Measurements from ENCODE around the gene HDAC7.

The HDAC7 gene

GRCh38 chr12:47856721-47857575, 37.2 kb upstream of the HDAC7 start:
- TF ChIP-seq TCF4 (CRISPR knock-in tag; IDR thresholded peaks at IDR 0.05; ENCODE audit: borderline replicate concordance) (no peak), TOX (CRISPR knock-in tag; IDR thresholded peaks at IDR 0.05; ENCODE audit: borderline replicate concordance) (no peak)
- ATAC-seq: no peak

- no peak for ATAC-seq
These were observed 36.4 kb upstream of the HDAC7 start for GRCh38 chr12:47856094-47856493.

GRCh38 chr12:47855502-47855901, 35.8 kb upstream of the HDAC7 start:
- TF ChIP-seq ZFP3 (CRISPR knock-in tag; IDR thresholded peaks at IDR 0.05): no peak
- no peak for TF ChIP-seq ZNF70 (CRISPR knock-in tag; IDR thresholded peaks at IDR 0.05)
- no peak for TF ChIP-seq ISL1 (CRISPR knock-in tag; IDR thresholded peaks at IDR 0.05)
- no peak for TF ChIP-seq GLIS3 (CRISPR knock-in tag; IDR thresholded peaks at IDR 0.05)
- TF ChIP-seq POU6F1 (CRISPR knock-in tag; IDR thresholded peaks at IDR 0.05; ENCODE audit: borderline replicate concordance, low read depth): no peak
- TF ChIP-seq BACH2 (CRISPR knock-in tag; IDR thresholded peaks at IDR 0.05; ENCODE audit: borderline replicate concordance): no peak
- no peak for TF ChIP-seq ZNF565 (CRISPR knock-in tag; conservative IDR thresholded peaks at IDR 0.05; ENCODE audit: low read depth)
- ATAC-seq: no peak

More at GRCh38 chr12:47856094-47856493, 36.4 kb upstream of the HDAC7 start:
- no peak for TF ChIP-seq ZNF565 (CRISPR knock-in tag; conservative IDR thresholded peaks at IDR 0.05; ENCODE audit: low read depth)
- no peak for TF ChIP-seq TCF4 (CRISPR knock-in tag; IDR thresholded peaks at IDR 0.05; ENCODE audit: borderline replicate concordance)
- no peak for TF ChIP-seq PATZ1 (CRISPR knock-in tag; IDR thresholded peaks at IDR 0.05; ENCODE audit: borderline replicate concordance)
- TF ChIP-seq ISL1 (CRISPR knock-in tag; IDR thresholded peaks at IDR 0.05): no peak
- TF ChIP-seq ZFP3 (CRISPR knock-in tag; IDR thresholded peaks at IDR 0.05): no peak
- no peak for TF ChIP-seq ZNF8 (CRISPR knock-in tag; IDR thresholded peaks at IDR 0.05)
- TF ChIP-seq TSHZ2 (CRISPR knock-in tag; IDR thresholded peaks at IDR 0.05): no peak
- no peak for TF ChIP-seq POU6F1 (CRISPR knock-in tag; IDR thresholded peaks at IDR 0.05; ENCODE audit: borderline replicate concordance, low read depth)
- TF ChIP-seq GLIS3 (CRISPR knock-in tag; IDR thresholded peaks at IDR 0.05): no peak
- TF ChIP-seq ZNF70 (CRISPR knock-in tag; IDR thresholded peaks at IDR 0.05): no peak
- TF ChIP-seq ARNTL (CRISPR knock-in tag; IDR thresholded peaks at IDR 0.05; ENCODE audit: borderline replicate concordance, low read depth): no peak
- TF ChIP-seq BACH2 (CRISPR knock-in tag; IDR thresholded peaks at IDR 0.05; ENCODE audit: borderline replicate concordance): no peak
- TF ChIP-seq SNAI2 (CRISPR knock-in tag; IDR thresholded peaks at IDR 0.05): no peak
- TF ChIP-seq TOX (CRISPR knock-in tag; IDR thresholded peaks at IDR 0.05; ENCODE audit: borderline replicate concordance): no peak

- ATAC-seq: no peak
- no peak for TF ChIP-seq ISL1 (CRISPR knock-in tag; IDR thresholded peaks at IDR 0.05)
- TF ChIP-seq ARNTL (CRISPR knock-in tag; IDR thresholded peaks at IDR 0.05; ENCODE audit: borderline replicate concordance, low read depth): no peak
- TF ChIP-seq TSHZ2 (CRISPR knock-in tag; IDR thresholded peaks at IDR 0.05): no peak
- no peak for TF ChIP-seq ZFP3 (CRISPR knock-in tag; IDR thresholded peaks at IDR 0.05)
- no peak for TF ChIP-seq PATZ1 (CRISPR knock-in tag; IDR thresholded peaks at IDR 0.05; ENCODE audit: borderline replicate concordance)
- TF ChIP-seq ZNF70 (CRISPR knock-in tag; IDR thresholded peaks at IDR 0.05): no peak
- TF ChIP-seq POU6F1 (CRISPR knock-in tag; IDR thresholded peaks at IDR 0.05; ENCODE audit: borderline replicate concordance, low read depth): no peak
- TF ChIP-seq CSDC2 (CRISPR knock-in tag; IDR thresholded peaks at IDR 0.05): no peak
These were observed 34.8 kb upstream of the HDAC7 start for GRCh38 chr12:47854531-47854930.
